Measurements from ENCODE around the gene SBF2.
"Not testable (repeated sequence)": the region's sequence is repeated elsewhere in the genome, so short reads cannot be mapped to it uniquely, and the experiment has no call there.

Gene SBF2

DNA sequence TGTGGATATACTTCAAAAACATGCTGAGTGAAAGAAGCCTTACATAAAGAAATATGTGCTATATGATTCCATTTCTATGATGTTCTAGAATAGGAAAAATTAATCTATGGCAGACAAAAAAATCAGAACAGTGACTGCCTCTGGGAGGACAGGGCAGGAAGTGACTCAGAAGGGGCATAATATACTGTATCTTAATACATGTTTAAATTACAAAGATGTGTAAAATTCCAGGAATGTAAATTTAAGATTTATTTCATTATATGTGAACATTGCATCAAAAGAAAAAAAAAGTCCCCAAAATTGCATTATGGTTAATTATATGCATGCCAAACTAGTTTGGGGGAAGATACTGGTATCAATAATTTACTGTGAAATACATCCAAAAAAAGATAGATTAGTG lies 32.2 kb downstream of the SBF2 start:
- H2BK12ac ChIP-seq (ENCODE audit: low read length in 2 of 2) = no peak overlapping the region
- H3K4ac ChIP-seq (ENCODE audit: low read depth in 1 of 2, low read length in 2 of 2) = no peak overlapping the region
- no peak for DNase-seq

GRCh38 chr11:10257478-10257877 lies 36.5 kb downstream of the SBF2 start:
- H3K14ac ChIP-seq (ENCODE audit: low read length in 2 of 2) = no peak overlapping the region

More for the DNA sequence above, 32.2 kb downstream of the SBF2 start:
- Histone ChIP-seq H3K23ac (ENCODE audit: low read length in 2 of 2) (no peak overlapping the region), H4K91ac (ENCODE audit: low read length) (no peak overlapping the region), H3K4me2 (ENCODE audit: low read length, poor library complexity, severe bottlenecking) (no peak overlapping the region), H3K27ac (ENCODE audit: low read length, poor library complexity, severe bottlenecking) (no peak overlapping the region), H3K9me3 (ENCODE audit: control insufficient read depth, low read length) (no peaks in the 10 kb centered on the region), H2BK120ac (ENCODE audit: low read depth, low read length) (no peak overlapping the region), H3K79me1 (replicated peaks; ENCODE audit: low read length, poor library complexity, severe bottlenecking) (peaks cover 23% of the 10 kb centered on the region), H3K4me1 (ENCODE audit: control insufficient read depth, insufficient read depth, low read depth, low read length) (peaks cover 2% of the 10 kb centered on the region), H2BK15ac (ENCODE audit: low read depth, poor library complexity, severe bottlenecking) (no peak overlapping the region), H2AK5ac (ENCODE audit: low read length, severe bottlenecking) (no peak overlapping the region), H4K8ac (ENCODE audit: low read length) (no peak overlapping the region), H2BK5ac (ENCODE audit: low read depth, low read length, poor library complexity, severe bottlenecking) (no peak overlapping the region), H3K18ac (ENCODE audit: low read depth in 1 of 2, low read length in 2 of 2) (no peak overlapping the region), H3K27me3 (ENCODE audit: control insufficient read depth in 1 of 2, insufficient read depth in 1 of 2, low read length in 2 of 2) (no peaks in the 10 kb centered on the region), H2AFZ (ENCODE audit: low read depth, low read length) (no peak overlapping the region), H3K9ac (ENCODE audit: low read length) (no peak overlapping the region), H3K36me3 (ENCODE audit: control insufficient read depth in 1 of 2, insufficient read depth in 2 of 2, low read depth in 1 of 2, low read length in 2 of 2) (peaks cover 0 to 4% of the 10 kb centered on the region in 2 experiments), H3K14ac (ENCODE audit: low read length in 2 of 2) (no peak overlapping the region), H3K4me3 (ENCODE audit: insufficient read depth in 1 of 2, low read depth in 1 of 2, low read length in 2 of 2) (no peak overlapping the region)

GRCh38 chr11:10255388-10256125 lies 38.5 kb downstream of the SBF2 start:
- Histone ChIP-seq H2AK5ac (ENCODE audit: low read length, severe bottlenecking) (no peak overlapping the region), H3K4ac (ENCODE audit: low read depth in 1 of 2, low read length in 2 of 2) (no peak overlapping the region), H3K14ac (ENCODE audit: low read length in 2 of 2) (no peak overlapping the region), H3K18ac (ENCODE audit: low read depth in 1 of 2, low read length in 2 of 2) (no peak overlapping the region), H3K9ac (ENCODE audit: low read length) (no peak overlapping the region), H4K91ac (ENCODE audit: low read length) (no peak overlapping the region), H2BK15ac (ENCODE audit: low read depth, poor library complexity, severe bottlenecking) (no peak overlapping the region), H2BK12ac (ENCODE audit: low read length in 2 of 2) (no peak overlapping the region), H3K4me2 (ENCODE audit: low read length, poor library complexity, severe bottlenecking) (no peak overlapping the region), H2AFZ (ENCODE audit: low read depth, low read length) (no peak overlapping the region), H2BK120ac (ENCODE audit: low read depth, low read length) (no peak overlapping the region), H3K36me3 (ENCODE audit: control insufficient read depth in 1 of 2, insufficient read depth in 2 of 2, low read depth in 1 of 2, low read length in 2 of 2) (no peaks in the 10 kb centered on the region), H3K9me3 (ENCODE audit: control insufficient read depth, low read length) (no peaks in the 10 kb centered on the region), H3K27ac (ENCODE audit: low read length, poor library complexity, severe bottlenecking) (no peak overlapping the region), H3K79me1 (replicated peaks; ENCODE audit: low read length, poor library complexity, severe bottlenecking) (peaks cover 15% of the 10 kb centered on the region), H3K4me1 (ENCODE audit: control insufficient read depth, insufficient read depth, low read depth, low read length) (no peaks in the 10 kb centered on the region), H3K4me3 (ENCODE audit: insufficient read depth in 1 of 2, low read depth in 1 of 2, low read length in 2 of 2) (no peak overlapping the region), H2BK5ac (ENCODE audit: low read depth, low read length, poor library complexity, severe bottlenecking) (no peak overlapping the region), H3K23ac (ENCODE audit: low read length in 2 of 2) (no peak overlapping the region), H4K8ac (ENCODE audit: low read length) (no peak overlapping the region), H3K27me3 (ENCODE audit: control insufficient read depth in 1 of 2, insufficient read depth in 1 of 2, low read length in 2 of 2) (no peaks in the 10 kb centered on the region)
- DNase-seq = peak; percentile 40
- 0% methylated on average over 1 of the region's 3 CpGs for WGBS

More at GRCh38 chr11:10257478-10257877, 36.5 kb downstream of the SBF2 start:
- Histone ChIP-seq H3K23ac (ENCODE audit: low read length in 2 of 2) (no peak overlapping the region), H3K27me3 (ENCODE audit: control insufficient read depth in 1 of 2, insufficient read depth in 1 of 2, low read length in 2 of 2) (no peaks in the 10 kb centered on the region), H2BK12ac (ENCODE audit: low read length in 2 of 2) (no peak overlapping the region), H3K36me3 (ENCODE audit: control insufficient read depth in 1 of 2, insufficient read depth in 2 of 2, low read depth in 1 of 2, low read length in 2 of 2) (no peaks in the 10 kb centered on the region), H3K4ac (ENCODE audit: low read depth in 1 of 2, low read length in 2 of 2) (no peak overlapping the region), H3K4me2 (ENCODE audit: low read length, poor library complexity, severe bottlenecking) (no peak overlapping the region), H3K4me1 (ENCODE audit: control insufficient read depth, insufficient read depth, low read depth, low read length) (no peaks in the 10 kb centered on the region), H3K18ac (ENCODE audit: low read depth in 1 of 2, low read length in 2 of 2) (no peak overlapping the region), H2AFZ (ENCODE audit: low read depth, low read length) (no peak overlapping the region), H2BK120ac (ENCODE audit: low read depth, low read length) (no peak overlapping the region), H4K91ac (ENCODE audit: low read length) (no peak overlapping the region), H3K9me3 (ENCODE audit: control insufficient read depth, low read length) (no peaks in the 10 kb centered on the region), H2BK5ac (ENCODE audit: low read depth, low read length, poor library complexity, severe bottlenecking) (no peak overlapping the region), H4K8ac (ENCODE audit: low read length) (no peak overlapping the region), H2BK15ac (ENCODE audit: low read depth, poor library complexity, severe bottlenecking) (no peak overlapping the region), H3K79me1 (replicated peaks; ENCODE audit: low read length, poor library complexity, severe bottlenecking) (peaks cover 17% of the 10 kb centered on the region), H3K27ac (ENCODE audit: low read length, poor library complexity, severe bottlenecking) (no peak overlapping the region), H3K4me3 (ENCODE audit: insufficient read depth in 1 of 2, low read depth in 1 of 2, low read length in 2 of 2) (no peak overlapping the region), H2AK5ac (ENCODE audit: low read length, severe bottlenecking) (no peak overlapping the region), H3K9ac (ENCODE audit: low read length) (no peak overlapping the region)
- WGBS = 90% methylated on average over 4 of the region's 4 CpGs
- DNase-seq = no peak

DNA sequence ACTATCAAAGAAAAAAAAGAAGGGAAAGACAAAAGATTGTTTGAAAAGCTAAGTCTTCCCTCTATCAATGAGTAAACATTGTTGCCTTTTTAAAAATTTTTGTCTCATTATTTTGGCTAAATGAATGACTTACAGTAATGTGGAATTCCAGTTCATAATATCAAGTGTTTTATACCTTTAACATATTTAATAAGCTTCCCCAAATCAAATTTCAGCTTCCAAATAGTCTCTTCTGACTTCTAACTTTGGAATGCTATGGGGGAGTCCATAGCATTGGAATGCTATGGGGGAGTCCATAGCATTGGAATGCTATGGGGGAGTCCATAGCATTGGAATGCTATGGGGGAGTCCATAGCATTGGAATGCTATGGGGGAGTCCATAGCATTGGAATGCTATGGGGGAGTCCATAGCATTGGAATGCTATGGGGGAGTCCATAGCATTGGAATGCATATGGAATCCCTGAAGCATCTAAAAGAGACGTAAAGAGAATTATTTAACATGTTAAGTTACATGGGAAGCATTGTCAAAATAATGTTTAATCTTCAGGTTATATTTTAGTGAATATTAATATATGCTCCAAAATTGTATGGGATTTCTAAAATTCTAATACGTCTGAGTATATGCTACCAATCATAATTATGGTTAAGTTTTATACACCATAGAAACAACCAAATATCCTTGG lies 44.4 kb downstream of the SBF2 start:
- H3K36me3 ChIP-seq (ENCODE audit: control insufficient read depth in 1 of 2, insufficient read depth in 2 of 2, low read depth in 1 of 2, low read length in 2 of 2); H3K14ac ChIP-seq (ENCODE audit: low read length in 2 of 2); H3K4me1 ChIP-seq (ENCODE audit: control insufficient read depth, insufficient read depth, low read depth, low read length); H2AFZ ChIP-seq (ENCODE audit: low read depth, low read length); H2BK120ac ChIP-seq (ENCODE audit: low read depth, low read length); H2AK5ac ChIP-seq (ENCODE audit: low read length, severe bottlenecking); H3K9me3 ChIP-seq (ENCODE audit: control insufficient read depth, low read length); H2BK15ac ChIP-seq (ENCODE audit: low read depth, poor library complexity, severe bottlenecking); H2BK5ac ChIP-seq (ENCODE audit: low read depth, low read length, poor library complexity, severe bottlenecking); H4K91ac ChIP-seq (ENCODE audit: low read length); H2BK12ac ChIP-seq (ENCODE audit: low read length in 2 of 2); H4K8ac ChIP-seq (ENCODE audit: low read length); DNase-seq; H3K23ac ChIP-seq (ENCODE audit: low read length in 2 of 2); H3K27ac ChIP-seq (ENCODE audit: low read length, poor library complexity, severe bottlenecking); H3K18ac ChIP-seq (ENCODE audit: low read depth in 1 of 2, low read length in 2 of 2); H3K9ac ChIP-seq (ENCODE audit: low read length); H3K27me3 ChIP-seq (ENCODE audit: control insufficient read depth in 1 of 2, insufficient read depth in 1 of 2, low read length in 2 of 2); H3K4me3 ChIP-seq (ENCODE audit: insufficient read depth in 1 of 2, low read depth in 1 of 2, low read length in 2 of 2); H3K4me2 ChIP-seq (ENCODE audit: low read length, poor library complexity, severe bottlenecking); H3K4ac ChIP-seq (ENCODE audit: low read depth in 1 of 2, low read length in 2 of 2): not testable (repeated sequence)
- WGBS = 20% methylated on average over 1 of the region's 2 CpGs
- H3K79me1 ChIP-seq (replicated peaks; ENCODE audit: low read length, poor library complexity, severe bottlenecking) = peaks cover 16% of the 10 kb centered on the region

Data from mesenchymal stem cell (in vitro differentiated cells and primary cell).